ENCODE measurements around the gene HIPK4. TPM values are rescaled to one million over a fixed set of nuclear protein-coding genes. Genes with fewer than 3 reads are reported as not detected.
A peak's percentile ranks its signal among the peaks of the same experiment; 100 is the strongest.
"Not testable (repeated sequence)": the region's sequence is repeated elsewhere in the genome, so short reads cannot be mapped to it uniquely, and the experiment has no call there.

Gene HIPK4
- total RNA-seq, 1 experiment from 2014 or later, result 0.31 TPM

GRCh38 chr19:40370997-40371801 lies 18.8 kb downstream of the HIPK4 start:
- ATAC-seq, result no peak

GRCh38 chr19:40370253-40370652 lies 19.7 kb downstream of the HIPK4 start:
- peak; percentile 7; the same call in 1 of the 2 replicates for TF ChIP-seq ZNF121 (CRISPR knock-in tag; IDR thresholded peaks at IDR 0.05)
- CTCF ChIA-PET, result interaction anchor here (0.8 kb wide), 1 partner anchor 51 kb away, joined by 3 read pairs; no protein-coding TSS in a partner anchor
- H3K9me3 Mint-ChIP-seq; H3K4me1 Mint-ChIP-seq; ATAC-seq; H3K27ac Mint-ChIP-seq; H3K4me3 Mint-ChIP-seq; POLR2A ChIA-PET; H3K27me3 Mint-ChIP-seq (ENCODE audit: low read depth); DNase-seq (ENCODE audit: low spot score): not testable (repeated sequence)
- H3K36me3 Mint-ChIP-seq, result peaks cover 30% of the 10 kb centered on the region

More at GRCh38 chr19:40370997-40371801, 18.8 kb downstream of the HIPK4 start:
- Mint-ChIP-seq H3K9me3 (no peaks in the 10 kb centered on the region), H3K4me1 (peaks cover 6% of the 10 kb centered on the region), H3K4me3 (no peak overlapping the region), H3K36me3 (peaks cover 30% of the 10 kb centered on the region), H3K27ac (no peak overlapping the region), H3K27me3 (ENCODE audit: low read depth) (no peaks in the 10 kb centered on the region)
- TF ChIP-seq, protein P1, sequence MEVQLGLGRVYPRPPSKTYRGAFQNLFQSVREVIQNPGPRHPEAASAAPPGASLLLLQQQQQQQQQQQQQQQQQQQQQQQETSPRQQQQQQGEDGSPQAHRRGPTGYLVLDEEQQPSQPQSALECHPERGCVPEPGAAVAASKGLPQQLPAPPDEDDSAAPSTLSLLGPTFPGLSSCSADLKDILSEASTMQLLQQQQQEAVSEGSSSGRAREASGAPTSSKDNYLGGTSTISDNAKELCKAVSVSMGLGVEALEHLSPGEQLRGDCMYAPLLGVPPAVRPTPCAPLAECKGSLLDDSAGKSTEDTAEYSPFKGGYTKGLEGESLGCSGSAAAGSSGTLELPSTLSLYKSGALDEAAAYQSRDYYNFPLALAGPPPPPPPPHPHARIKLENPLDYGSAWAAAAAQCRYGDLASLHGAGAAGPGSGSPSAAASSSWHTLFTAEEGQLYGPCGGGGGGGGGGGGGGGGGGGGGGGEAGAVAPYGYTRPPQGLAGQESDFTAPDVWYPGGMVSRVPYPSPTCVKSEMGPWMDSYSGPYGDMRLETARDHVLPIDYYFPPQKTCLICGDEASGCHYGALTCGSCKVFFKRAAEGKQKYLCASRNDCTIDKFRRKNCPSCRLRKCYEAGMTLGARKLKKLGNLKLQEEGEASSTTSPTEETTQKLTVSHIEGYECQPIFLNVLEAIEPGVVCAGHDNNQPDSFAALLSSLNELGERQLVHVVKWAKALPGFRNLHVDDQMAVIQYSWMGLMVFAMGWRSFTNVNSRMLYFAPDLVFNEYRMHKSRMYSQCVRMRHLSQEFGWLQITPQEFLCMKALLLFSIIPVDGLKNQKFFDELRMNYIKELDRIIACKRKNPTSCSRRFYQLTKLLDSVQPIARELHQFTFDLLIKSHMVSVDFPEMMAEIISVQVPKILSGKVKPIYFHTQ (CRISPR knock-in tag; IDR thresholded peaks at IDR 0.05), result no peak
- TF ChIP-seq, protein P2, sequence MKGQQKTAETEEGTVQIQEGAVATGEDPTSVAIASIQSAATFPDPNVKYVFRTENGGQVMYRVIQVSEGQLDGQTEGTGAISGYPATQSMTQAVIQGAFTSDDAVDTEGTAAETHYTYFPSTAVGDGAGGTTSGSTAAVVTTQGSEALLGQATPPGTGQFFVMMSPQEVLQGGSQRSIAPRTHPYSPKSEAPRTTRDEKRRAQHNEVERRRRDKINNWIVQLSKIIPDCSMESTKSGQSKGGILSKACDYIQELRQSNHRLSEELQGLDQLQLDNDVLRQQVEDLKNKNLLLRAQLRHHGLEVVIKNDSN (CRISPR knock-in tag; IDR thresholded peaks at IDR 0.05), result no peak
- TF ChIP-seq ZBTB21 (CRISPR knock-in tag; IDR thresholded peaks at IDR 0.05; ENCODE audit: borderline replicate concordance) (no peak), ATF6 (CRISPR knock-in tag; IDR thresholded peaks at IDR 0.05) (no peak)
- TF ChIP-seq, protein P3, sequence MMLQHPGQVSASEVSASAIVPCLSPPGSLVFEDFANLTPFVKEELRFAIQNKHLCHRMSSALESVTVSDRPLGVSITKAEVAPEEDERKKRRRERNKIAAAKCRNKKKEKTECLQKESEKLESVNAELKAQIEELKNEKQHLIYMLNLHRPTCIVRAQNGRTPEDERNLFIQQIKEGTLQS (CRISPR knock-in tag; conservative IDR thresholded peaks at IDR 0.05), result no peak
- CTCF ChIA-PET, result interaction anchor here (0.8 to 0.9 kb wide), 2 partner anchors 9 to 50 kb away, joined by 3 to 5 read pairs; no protein-coding TSS in a partner anchor
- POLR2A ChIA-PET, result no interaction called here
- no peak for DNase-seq (ENCODE audit: low spot score)

GRCh38 chr19:40369797-40370196 lies 20.2 kb downstream of the HIPK4 start:
- CTCF ChIA-PET, result no interaction called here

More at GRCh38 chr19:40369797-40370196, 20.2 kb downstream of the HIPK4 start:
- ATAC-seq (no peak), DNase-seq (ENCODE audit: low spot score) (no peak)
- H3K27me3 Mint-ChIP-seq (ENCODE audit: low read depth), result peaks cover 3% of the 10 kb centered on the region; the same call in 1 of the 2 replicates
- no peaks in the 10 kb centered on the region for H3K9me3 Mint-ChIP-seq
- POLR2A ChIA-PET, result no interaction called here
- H3K4me3 Mint-ChIP-seq, result no peak overlapping the region
- H3K36me3 Mint-ChIP-seq, result peaks cover 27% of the 10 kb centered on the region
- TF ChIP-seq SMAD3 (CRISPR knock-in tag; IDR thresholded peaks at IDR 0.05; ENCODE audit: borderline replicate concordance) (no peak), ZNF263 (CRISPR knock-in tag; IDR thresholded peaks at IDR 0.05; ENCODE audit: low read depth) (no peak), E2F4 (CRISPR knock-in tag; IDR thresholded peaks at IDR 0.05; ENCODE audit: borderline replicate concordance, low read depth) (0 out of 2 replicates have a peak, but pooled peaks have one; percentile 31)
- peaks cover 12% of the 10 kb centered on the region for H3K4me1 Mint-ChIP-seq
- H3K27ac Mint-ChIP-seq, result no peak overlapping the region

Measured in WTC11 (cell line).